GM12878 (cell line): ENCODE results near the gene LAMA2. TPM values are rescaled to one million over a fixed set of nuclear protein-coding genes. Genes with fewer than 3 reads are reported as not detected.
A peak's percentile ranks its signal among the peaks of the same experiment; 100 is the strongest.

Experiments
- ATAC-seq: fragments of 200-7000 bp; cut with Tn5 transposase; 3 replicates; pipeline ENCODE4 v1.9.1; 2020; ENCODE audit warnings: mild to moderate bottlenecking, moderate library complexity
- BruUV-seq: library from RNA; stranded (reverse); fragments of 400-500 nt; replicated peaks from 2 replicates; lab custom pipeline; 2021; lab: Mats Ljungman, UMichigan
- CTCF ChIA-PET: fragments of 300-600 bp; sonication (Branson Sonifier 250); formaldehyde crosslinking; extraction: SDS; loops from one replicate; lab custom pipeline; 2021; ENCODE audit warnings: inconsistent platforms; lab: Yijun Ruan, JAX
- POLR2A ChIA-PET: fragments of 350-600 bp; formaldehyde crosslinking; extraction: SDS; loops from one replicate; lab custom pipeline; 2021; ENCODE audit warnings: inconsistent platforms; lab: Charles Lee
- RAD21 ChIA-PET: fragments of 300-600 bp; sonication (Branson Sonifier 250); formaldehyde crosslinking; loops from one replicate; lab custom pipeline; 2023; ENCODE audit warnings: antibody characterized with exemption; ENCODE audit not compliant: unreplicated experiment; lab: Charles Lee
- SMC1A ChIA-PET: fragments of 300-600 bp; sonication (Branson Sonifier 250); formaldehyde crosslinking; loops from one replicate; lab custom pipeline; 2023; ENCODE audit not compliant: unreplicated experiment, uncharacterized antibody; lab: Charles Lee
- DNase-seq: peaks from one replicate; pipeline ENCODE4 v3.0.0-alpha.2; 2011; ENCODE audit warnings: low read depth, low spot score
- FAIRE-seq: peaks from 3 replicates; lab custom pipeline; 2011; peaks lifted over from hg19 to GRCh38; lab: Jason Lieb, UNC
- H2AFZ ChIP-seq: 2 replicates; pipeline ENCODE4 v1.6.0; 2011; ENCODE audit warnings: low read depth, low read length, control low read depth; ENCODE audit not compliant: control insufficient read depth
- H3K27ac ChIP-seq: 2 replicates; pipeline ENCODE4 v1.5.1; 2011; ENCODE audit warnings: control low read depth; ENCODE audit not compliant: control insufficient read depth, insufficient read depth
- H3K27me3 ChIP-seq, 2 experiments: replicated peaks in 1 of 2; 2 replicates each; pipeline versions ENCODE4 v1.6.0 to v1.6.1; 2011; ENCODE audit warnings: low read length in 1 of 2; ENCODE audit not compliant: control insufficient read depth in 2 of 2, insufficient read depth in 2 of 2
- H3K36me3 ChIP-seq, 2 experiments: 2 replicates each; pipeline ENCODE4 v1.5.1; 2011; ENCODE audit warnings: low read length in 1 of 2; ENCODE audit not compliant: control insufficient read depth in 2 of 2, insufficient read depth in 2 of 2
- H3K4me1 ChIP-seq: 2 replicates; pipeline ENCODE4 v1.6.1; 2011; ENCODE audit warnings: mild to moderate bottlenecking, low read length, moderate library complexity, mixed read lengths; ENCODE audit not compliant: control insufficient read depth, insufficient read depth
- H3K4me2 ChIP-seq: 2 replicates; pipeline ENCODE4 v1.6.0; 2011; ENCODE audit warnings: control low read depth; ENCODE audit not compliant: control insufficient read depth, insufficient read depth
- H3K4me3 ChIP-seq: fragments of 200-600 bp; sonication (generic); 2 replicates; pipeline ENCODE4 v1.5.1; 2016
- H3K79me2 ChIP-seq: 2 replicates; pipeline ENCODE4 v1.6.0; 2011; ENCODE audit warnings: low read length; ENCODE audit not compliant: control insufficient read depth, insufficient read depth
- H3K9ac ChIP-seq: 2 replicates; pipeline ENCODE4 v1.8.0; 2011; ENCODE audit warnings: low read length, control low read depth, mixed read lengths; ENCODE audit not compliant: control insufficient read depth, insufficient read depth
- H3K9me3 ChIP-seq: replicated peaks from 3 replicates; pipeline ENCODE4 v1.5.1; 2011; ENCODE audit warnings: mild to moderate bottlenecking, low read length; ENCODE audit not compliant: control insufficient read depth, insufficient read depth
- H4K20me1 ChIP-seq: 2 replicates; pipeline ENCODE4 v1.6.0; 2011; ENCODE audit not compliant: control insufficient read depth, insufficient read depth
- CREM ChIP-seq: IDR thresholded peaks from 2 replicates; pipeline ENCODE4 v1.6.1; 2014; ENCODE audit warnings: antibody characterized with exemption, low read depth
- ESRRA ChIP-seq: IDR thresholded peaks from 2 replicates; pipeline ENCODE4 v1.6.1; 2012; ENCODE audit warnings: mild to moderate bottlenecking, low read length, improper control_type of control experiment
- JUND ChIP-seq: IDR thresholded peaks from 2 replicates; pipeline ENCODE4 v1.6.1; 2012; ENCODE audit warnings: low read depth, mild to moderate bottlenecking, low read length, improper control_type of control experiment, moderate library complexity
- MTA3 ChIP-seq: IDR thresholded peaks from 2 replicates; pipeline ENCODE4 v1.6.1; 2012; ENCODE audit warnings: low read length, inconsistent platforms, borderline replicate concordance
- NR2F1 ChIP-seq: fragments of 450-650 bp; conservative IDR thresholded peaks from 2 replicates; pipeline ENCODE4 v1.6.1; 2017; ENCODE audit warnings: mild to moderate bottlenecking
- POLR2AphosphoS2 ChIP-seq: IDR thresholded peaks from 2 replicates; pipeline ENCODE4 v1.6.1; 2011; ENCODE audit warnings: low read depth, mild to moderate bottlenecking, low read length, improper control_type of control experiment, moderate library complexity
- TAF1 ChIP-seq: IDR thresholded peaks from 2 replicates; pipeline ENCODE4 v1.6.1; 2011; ENCODE audit warnings: mild to moderate bottlenecking, low read depth, low read length, borderline replicate concordance
- ZSCAN29 ChIP-seq: fragments of 450-650 bp; IDR thresholded peaks from 2 replicates; pipeline ENCODE4 v1.6.1; 2017; ENCODE audit warnings: mild to moderate bottlenecking, moderate library complexity
- WGBS: methylation state at CpG from one replicate; pipeline ENCODE4 v1.1.6; 2016; ENCODE audit warnings: low lambda C conversion rate; ENCODE audit not compliant: insufficient replicate concordance, insufficient coverage; ENCODE audit errors: missing lambda C conversion rate; 5-methylcytosine and 5-hydroxymethylcytosine counted together
- in situ Hi-C: fragments of 300-500 bp; cut with MboI; formaldehyde crosslinking; loops from 9 replicates; pipeline ENCODE4 v1.14.3; 2018; ENCODE audit warnings: mixed read lengths
- intact Hi-C: fragments of 100-400 bp; cut with micrococcal nuclease; formaldehyde crosslinking; loops from one replicate; pipeline ENCODE4 v1.14.2; 2022; ENCODE audit not compliant: unreplicated experiment
- polyA plus RNA-seq, 11 experiments: library from polyadenylated mRNA; depleted of rRNA in 4 of 11; unstranded in 6 of 11; stranded (reverse) in 5 of 11; fragments of >200 nt; fragmentation: Nextera tagmentation in 4 of 11; fragmentation: Illumina TruSeq in 1 of 11; extraction: Ambion mirVana in 4 of 11; extraction: Trizol in 1 of 11; gene quantifications; 1 replicate in 1 of 11; 2 replicates in 10 of 11; pipeline versions ENCODE4 v1.2.1 to v1.2.3, GENCODE V29; 2011 to 2016; ENCODE audit warnings: inconsistent platforms in 2 of 11, missing spikeins in 2 of 11, low read depth in 1 of 11
- total RNA-seq, 4 experiments: library from RNA; depleted of rRNA in 3 of 4; stranded (reverse); fragments of >200 nt in 3 of 4; fragmentation: Illumina TruSeq in 1 of 4; extraction: Trizol in 1 of 4; gene quantifications; 2 replicates each; pipeline versions ENCODE4 v1.2.1 to v1.2.3, GENCODE V29; 2013 to 2021
- TF ChIP-seq, protein P1 (sequence below): fragments of 450-650 bp; IDR thresholded peaks from 2 replicates; pipeline ENCODE4 v1.6.1; 2016; ENCODE audit warnings: mild to moderate bottlenecking, moderate library complexity, borderline replicate concordance
- TF ChIP-seq, protein P2 (sequence below): fragments of 450-650 bp; IDR thresholded peaks from 2 replicates; pipeline ENCODE4 v1.6.1; 2018; ENCODE audit warnings: mild to moderate bottlenecking, low read depth, moderate library complexity; ENCODE audit not compliant: partially characterized antibody
- TF ChIP-seq, protein P3 (sequence below): IDR thresholded peaks from 2 replicates; pipeline ENCODE4 v1.6.1; 2011; ENCODE audit warnings: mild to moderate bottlenecking, low read depth, low read length, moderate library complexity; ENCODE audit not compliant: insufficient replicate concordance

Gene LAMA2
- total and polyA plus RNA-seq, 10 of the 15 experiments (the other 5 are each of a cell fraction or from before 2014, with no cell fraction given): 0.04 to 2.0 (median 0.37) TPM; not detected in 1

DNA sequence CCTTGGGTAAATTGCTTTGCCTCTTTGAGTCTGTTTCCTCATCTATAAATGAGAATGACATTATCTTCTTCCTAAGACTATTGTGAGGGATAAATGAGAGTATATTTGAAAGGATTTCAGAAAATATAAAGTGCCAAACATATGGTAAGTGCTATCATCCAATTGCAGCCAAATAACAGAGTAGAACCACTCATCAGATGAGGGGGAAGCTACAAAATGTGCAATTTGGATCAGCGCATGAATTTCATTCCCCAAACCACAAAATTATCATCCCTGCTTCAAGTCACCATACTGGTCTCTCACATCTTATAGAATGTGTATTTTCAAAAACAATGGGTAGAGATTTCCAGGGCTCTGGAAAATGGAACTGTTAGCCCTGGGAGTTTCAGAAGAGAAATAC is 668.5 kb downstream of the LAMA2 start (continued):
- TF ChIP-seq, protein P1, sequence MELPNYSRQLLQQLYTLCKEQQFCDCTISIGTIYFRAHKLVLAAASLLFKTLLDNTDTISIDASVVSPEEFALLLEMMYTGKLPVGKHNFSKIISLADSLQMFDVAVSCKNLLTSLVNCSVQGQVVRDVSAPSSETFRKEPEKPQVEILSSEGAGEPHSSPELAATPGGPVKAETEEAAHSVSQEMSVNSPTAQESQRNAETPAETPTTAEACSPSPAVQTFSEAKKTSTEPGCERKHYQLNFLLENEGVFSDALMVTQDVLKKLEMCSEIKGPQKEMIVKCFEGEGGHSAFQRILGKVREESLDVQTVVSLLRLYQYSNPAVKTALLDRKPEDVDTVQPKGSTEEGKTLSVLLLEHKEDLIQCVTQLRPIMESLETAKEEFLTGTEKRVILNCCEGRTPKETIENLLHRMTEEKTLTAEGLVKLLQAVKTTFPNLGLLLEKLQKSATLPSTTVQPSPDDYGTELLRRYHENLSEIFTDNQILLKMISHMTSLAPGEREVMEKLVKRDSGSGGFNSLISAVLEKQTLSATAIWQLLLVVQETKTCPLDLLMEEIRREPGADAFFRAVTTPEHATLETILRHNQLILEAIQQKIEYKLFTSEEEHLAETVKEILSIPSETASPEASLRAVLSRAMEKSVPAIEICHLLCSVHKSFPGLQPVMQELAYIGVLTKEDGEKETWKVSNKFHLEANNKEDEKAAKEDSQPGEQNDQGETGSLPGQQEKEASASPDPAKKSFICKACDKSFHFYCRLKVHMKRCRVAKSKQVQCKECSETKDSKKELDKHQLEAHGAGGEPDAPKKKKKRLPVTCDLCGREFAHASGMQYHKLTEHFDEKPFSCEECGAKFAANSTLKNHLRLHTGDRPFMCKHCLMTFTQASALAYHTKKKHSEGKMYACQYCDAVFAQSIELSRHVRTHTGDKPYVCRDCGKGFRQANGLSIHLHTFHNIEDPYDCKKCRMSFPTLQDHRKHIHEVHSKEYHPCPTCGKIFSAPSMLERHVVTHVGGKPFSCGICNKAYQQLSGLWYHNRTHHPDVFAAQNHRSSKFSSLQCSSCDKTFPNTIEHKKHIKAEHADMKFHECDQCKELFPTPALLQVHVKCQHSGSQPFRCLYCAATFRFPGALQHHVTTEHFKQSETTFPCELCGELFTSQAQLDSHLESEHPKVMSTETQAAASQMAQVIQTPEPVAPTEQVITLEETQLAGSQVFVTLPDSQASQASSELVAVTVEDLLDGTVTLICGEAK: no peak
- no peak for TF ChIP-seq ESRRA
- TF ChIP-seq MTA3: no peak
- TF ChIP-seq TAF1: no peak
- no peak for TF ChIP-seq NR2F1
- TF ChIP-seq POLR2AphosphoS2: no peak
- no peak for TF ChIP-seq ZSCAN29

DNA sequence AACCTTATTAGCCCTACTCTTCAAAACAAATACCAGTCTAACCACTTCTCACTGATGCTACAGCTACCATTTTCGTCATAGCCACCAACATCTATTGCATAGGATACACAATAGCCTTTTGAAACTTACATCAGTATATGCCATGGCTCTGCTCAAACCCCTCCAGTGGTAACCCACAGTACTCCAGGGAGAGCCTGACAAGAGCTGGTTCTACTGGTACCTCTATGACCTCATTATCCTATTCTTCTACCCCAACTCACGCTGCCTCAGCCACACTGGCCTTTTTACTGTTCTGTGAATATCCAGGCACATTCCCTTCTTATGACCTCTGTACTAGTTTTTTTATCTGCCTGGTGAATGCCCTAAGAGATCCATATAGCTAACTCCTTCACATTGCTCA is 669.5 kb downstream of the LAMA2 start:
- Histone ChIP-seq H3K4me3 (no peak overlapping the region), H3K27ac (no peak overlapping the region)
- SMC1A ChIA-PET: interaction anchor here (0.8 to 1.5 kb wide), 2 partner anchors 55 to 233 kb away, joined by 3 read pairs; no protein-coding TSS in a partner anchor

More for the DNA sequence above, 669.5 kb downstream of the LAMA2 start:
- WGBS: 41% methylated on average over 2 of the region's 2 CpGs
- intact Hi-C loops (no loop called here), in situ Hi-C loops (no loop called here)
- no peaks in the 10 kb centered on the region for H3K9me3 ChIP-seq
- no peaks in the 10 kb centered on the region for H4K20me1 ChIP-seq
- H3K4me2 ChIP-seq: no peak overlapping the region
- DNase-seq (no peak), ATAC-seq (peak; percentile 17; the same call in 1 of the 3 replicates), FAIRE-seq (peak; percentile 57)
- POLR2A ChIA-PET: no interaction called here
- RAD21 ChIA-PET: no interaction called here
- no TSS peak for BruUV-seq
- CTCF ChIA-PET: interaction anchor here (1.3 kb wide), 1 partner anchor 53 kb away, joined by 3 read pairs; no protein-coding TSS in a partner anchor
- H3K79me2 ChIP-seq: no peaks in the 10 kb centered on the region
- no peak overlapping the region for H2AFZ ChIP-seq
- H3K27me3 ChIP-seq: no peaks in the 10 kb centered on the region
- H3K9ac ChIP-seq: no peak overlapping the region
- H3K36me3 ChIP-seq: no peaks in the 10 kb centered on the region
- no peaks in the 10 kb centered on the region for H3K4me1 ChIP-seq
- TF ChIP-seq JUND (no peak), CREM (no peak)
- TF ChIP-seq, protein P2, sequence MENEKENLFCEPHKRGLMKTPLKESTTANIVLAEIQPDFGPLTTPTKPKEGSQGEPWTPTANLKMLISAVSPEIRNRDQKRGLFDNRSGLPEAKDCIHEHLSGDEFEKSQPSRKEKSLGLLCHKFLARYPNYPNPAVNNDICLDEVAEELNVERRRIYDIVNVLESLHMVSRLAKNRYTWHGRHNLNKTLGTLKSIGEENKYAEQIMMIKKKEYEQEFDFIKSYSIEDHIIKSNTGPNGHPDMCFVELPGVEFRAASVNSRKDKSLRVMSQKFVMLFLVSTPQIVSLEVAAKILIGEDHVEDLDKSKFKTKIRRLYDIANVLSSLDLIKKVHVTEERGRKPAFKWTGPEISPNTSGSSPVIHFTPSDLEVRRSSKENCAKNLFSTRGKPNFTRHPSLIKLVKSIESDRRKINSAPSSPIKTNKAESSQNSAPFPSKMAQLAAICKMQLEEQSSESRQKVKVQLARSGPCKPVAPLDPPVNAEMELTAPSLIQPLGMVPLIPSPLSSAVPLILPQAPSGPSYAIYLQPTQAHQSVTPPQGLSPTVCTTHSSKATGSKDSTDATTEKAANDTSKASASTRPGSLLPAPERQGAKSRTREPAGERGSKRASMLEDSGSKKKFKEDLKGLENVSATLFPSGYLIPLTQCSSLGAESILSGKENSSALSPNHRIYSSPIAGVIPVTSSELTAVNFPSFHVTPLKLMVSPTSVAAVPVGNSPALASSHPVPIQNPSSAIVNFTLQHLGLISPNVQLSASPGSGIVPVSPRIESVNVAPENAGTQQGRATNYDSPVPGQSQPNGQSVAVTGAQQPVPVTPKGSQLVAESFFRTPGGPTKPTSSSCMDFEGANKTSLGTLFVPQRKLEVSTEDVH: no peak
- TF ChIP-seq, protein P3, sequence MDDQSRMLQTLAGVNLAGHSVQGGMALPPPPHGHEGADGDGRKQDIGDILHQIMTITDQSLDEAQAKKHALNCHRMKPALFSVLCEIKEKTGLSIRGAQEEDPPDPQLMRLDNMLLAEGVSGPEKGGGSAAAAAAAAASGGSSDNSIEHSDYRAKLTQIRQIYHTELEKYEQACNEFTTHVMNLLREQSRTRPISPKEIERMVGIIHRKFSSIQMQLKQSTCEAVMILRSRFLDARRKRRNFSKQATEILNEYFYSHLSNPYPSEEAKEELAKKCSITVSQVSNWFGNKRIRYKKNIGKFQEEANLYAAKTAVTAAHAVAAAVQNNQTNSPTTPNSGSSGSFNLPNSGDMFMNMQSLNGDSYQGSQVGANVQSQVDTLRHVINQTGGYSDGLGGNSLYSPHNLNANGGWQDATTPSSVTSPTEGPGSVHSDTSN: no peak
